Measurements from ENCODE around the gene BCAP31.

BCAP31 gene

GRCh38 chrX:153724252-153725038 is at the start of gene BCAP31, which contains the start of gene ABCD1:
Gene BCAP31 (minus strand): TSS chrX:153724387. CDS start chrX:153723244, 1,143 bp downstream.
Gene ABCD1 (plus strand): TSS chrX:153724856. CDS start chrX:153725267, 411 bp downstream.
- H3K27ac ChIP-seq (ENCODE audit: low read depth in 2 of 2, low read length in 2 of 2), result peak within 1 kb of the TSS; percentile 87 to 92
- H3K36me3 ChIP-seq (ENCODE audit: control insufficient read depth in 2 of 2, insufficient read depth in 2 of 2, low read length in 2 of 2), result peaks cover 8 to 13% of the 10 kb centered on the region in 2 donors
- peaks cover 40 to 42% of the 10 kb centered on the region in 2 donors for H3K4me1 ChIP-seq (ENCODE audit: control insufficient read depth in 2 of 2, insufficient read depth in 2 of 2, low read length in 2 of 2)
- peak within 1 kb of the TSS; percentile 78 to 79 for H3K9ac ChIP-seq (ENCODE audit: low read depth in 1 of 2, low read length in 2 of 2)
- H3K4me3 ChIP-seq (ENCODE audit: low read length in 2 of 2), result peak within 1 kb of the TSS; percentile 67 to 74
- no peaks in the 10 kb centered on the region for H3K27me3 ChIP-seq (ENCODE audit: control insufficient read depth in 2 of 2, insufficient read depth in 2 of 2, low read length in 2 of 2)
- H3K9me3 ChIP-seq (ENCODE audit: control insufficient read depth in 2 of 2, low read length in 2 of 2), result no peaks in the 10 kb centered on the region

DNA sequence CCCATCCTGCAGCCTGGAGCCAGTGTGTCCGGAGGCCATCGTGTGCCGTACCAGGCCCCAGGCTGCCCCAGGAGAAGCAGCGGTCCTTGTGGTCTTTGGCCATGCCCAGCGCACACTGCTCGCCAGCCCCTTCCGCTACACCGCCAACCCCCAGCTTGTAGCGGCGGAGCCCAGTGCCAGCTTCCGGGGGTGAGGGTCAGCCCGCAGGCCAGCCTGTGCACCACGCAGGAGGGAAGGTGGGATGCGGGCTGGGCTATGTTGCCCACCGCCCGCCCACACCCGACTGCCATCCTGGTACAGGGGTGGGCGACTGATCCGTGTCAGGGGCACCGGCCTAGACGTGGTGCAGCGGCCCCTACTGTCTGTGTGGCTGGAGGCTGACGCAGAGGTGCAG is 49.0 kb upstream of the BCAP31 start:
- no peak overlapping the region for H3K4me3 ChIP-seq (ENCODE audit: low read length in 2 of 2)
- H3K9me3 ChIP-seq (ENCODE audit: control insufficient read depth in 2 of 2, low read length in 2 of 2), result no peaks in the 10 kb centered on the region
- no peak overlapping the region for H3K9ac ChIP-seq (ENCODE audit: low read depth in 1 of 2, low read length in 2 of 2)
- no peak overlapping the region for H3K27ac ChIP-seq (ENCODE audit: low read depth in 2 of 2, low read length in 2 of 2)
- H3K4me1 ChIP-seq (ENCODE audit: control insufficient read depth in 2 of 2, insufficient read depth in 2 of 2, low read length in 2 of 2), result no peaks in the 10 kb centered on the region
- H3K36me3 ChIP-seq (ENCODE audit: control insufficient read depth in 2 of 2, insufficient read depth in 2 of 2, low read length in 2 of 2), result no peaks in the 10 kb centered on the region
- H3K27me3 ChIP-seq (ENCODE audit: control insufficient read depth in 2 of 2, insufficient read depth in 2 of 2, low read length in 2 of 2), result peaks cover 0 to 1% of the 10 kb centered on the region in 2 donors

DNA sequence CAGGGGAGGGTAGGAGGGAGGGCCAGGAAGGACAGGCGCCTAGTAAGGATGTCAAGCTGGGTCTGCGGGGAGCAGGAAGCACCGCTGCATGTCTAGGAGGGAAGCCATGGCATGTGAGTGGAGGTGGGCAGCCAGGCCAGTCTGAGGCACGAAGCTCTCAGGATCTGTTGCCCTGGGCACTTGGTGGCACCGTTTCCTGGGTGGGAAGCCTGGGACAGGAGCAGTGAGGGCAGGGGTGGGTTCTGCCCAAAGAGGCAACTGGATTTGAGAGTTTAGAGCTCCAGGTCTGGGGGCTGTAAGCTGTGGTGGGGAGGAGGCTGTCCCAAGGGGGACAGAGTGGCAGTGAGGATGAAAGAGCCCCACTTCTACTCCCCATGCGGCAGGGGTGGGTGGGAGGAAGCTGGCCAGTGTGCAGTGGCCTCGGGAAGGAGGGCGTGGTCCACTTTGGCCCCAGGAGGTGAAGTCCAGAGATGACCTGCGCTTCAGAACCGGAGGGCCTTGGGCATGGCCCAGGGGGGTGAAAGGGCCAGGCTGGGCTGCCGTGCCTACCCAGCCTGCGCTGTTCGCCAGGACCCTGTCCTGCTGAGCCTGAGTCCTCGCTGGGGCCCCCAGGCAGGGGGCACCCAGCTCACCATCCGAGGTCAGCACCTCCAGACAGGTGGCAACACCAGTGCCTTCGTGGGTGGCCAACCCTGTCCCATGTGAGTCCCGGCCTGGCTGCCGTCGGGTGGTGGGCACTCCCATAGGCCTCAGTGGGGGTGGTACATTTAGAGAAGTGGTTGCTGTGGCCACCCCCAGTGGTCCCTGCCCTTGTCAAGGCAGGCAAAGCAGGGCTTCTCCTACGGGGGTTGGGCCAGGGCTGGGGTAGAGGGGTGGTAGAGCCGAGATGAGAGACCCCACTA is 48.4 kb upstream of the BCAP31 start:
- H3K4me3 ChIP-seq (ENCODE audit: low read length in 2 of 2), result no peak overlapping the region
- no peaks in the 10 kb centered on the region for H3K4me1 ChIP-seq (ENCODE audit: control insufficient read depth in 2 of 2, insufficient read depth in 2 of 2, low read length in 2 of 2)
- no peaks in the 10 kb centered on the region for H3K36me3 ChIP-seq (ENCODE audit: control insufficient read depth in 2 of 2, insufficient read depth in 2 of 2, low read length in 2 of 2)
- H3K9ac ChIP-seq (ENCODE audit: low read depth in 1 of 2, low read length in 2 of 2), result no peak overlapping the region
- H3K27me3 ChIP-seq (ENCODE audit: control insufficient read depth in 2 of 2, insufficient read depth in 2 of 2, low read length in 2 of 2), result peaks cover 0 to 1% of the 10 kb centered on the region in 2 donors
- H3K9me3 ChIP-seq (ENCODE audit: control insufficient read depth in 2 of 2, low read length in 2 of 2), result no peaks in the 10 kb centered on the region
- no peak overlapping the region for H3K27ac ChIP-seq (ENCODE audit: low read depth in 2 of 2, low read length in 2 of 2)

GRCh38 chrX:153771415-153772315 is 47.5 kb upstream of the BCAP31 start:
- peaks cover 0 to 1% of the 10 kb centered on the region in 2 donors for H3K27me3 ChIP-seq (ENCODE audit: control insufficient read depth in 2 of 2, insufficient read depth in 2 of 2, low read length in 2 of 2)
- no peaks in the 10 kb centered on the region for H3K9me3 ChIP-seq (ENCODE audit: control insufficient read depth in 2 of 2, low read length in 2 of 2)
- H3K36me3 ChIP-seq (ENCODE audit: control insufficient read depth in 2 of 2, insufficient read depth in 2 of 2, low read length in 2 of 2), result no peaks in the 10 kb centered on the region
- no peak overlapping the region for H3K4me3 ChIP-seq (ENCODE audit: low read length in 2 of 2)
- H3K4me1 ChIP-seq (ENCODE audit: control insufficient read depth in 2 of 2, insufficient read depth in 2 of 2, low read length in 2 of 2), result peaks cover 0 to 1% of the 10 kb centered on the region in 2 donors
- no peak overlapping the region for H3K9ac ChIP-seq (ENCODE audit: low read depth in 1 of 2, low read length in 2 of 2)
- no peak overlapping the region for H3K27ac ChIP-seq (ENCODE audit: low read depth in 2 of 2, low read length in 2 of 2)

GRCh38 chrX:153770601-153771414 is 46.6 kb upstream of the BCAP31 start:
- Histone ChIP-seq H3K27me3 (ENCODE audit: control insufficient read depth in 2 of 2, insufficient read depth in 2 of 2, low read length in 2 of 2) (peaks cover 0 to 1% of the 10 kb centered on the region in 2 donors), H3K27ac (ENCODE audit: low read depth in 2 of 2, low read length in 2 of 2) (no peak overlapping the region), H3K9ac (ENCODE audit: low read depth in 1 of 2, low read length in 2 of 2) (no peak overlapping the region), H3K36me3 (ENCODE audit: control insufficient read depth in 2 of 2, insufficient read depth in 2 of 2, low read length in 2 of 2) (no peaks in the 10 kb centered on the region), H3K4me1 (ENCODE audit: control insufficient read depth in 2 of 2, insufficient read depth in 2 of 2, low read length in 2 of 2) (peaks cover 0 to 4% of the 10 kb centered on the region in 2 donors), H3K4me3 (ENCODE audit: low read length in 2 of 2) (no peak overlapping the region), H3K9me3 (ENCODE audit: control insufficient read depth in 2 of 2, low read length in 2 of 2) (no peaks in the 10 kb centered on the region)

DNA sequence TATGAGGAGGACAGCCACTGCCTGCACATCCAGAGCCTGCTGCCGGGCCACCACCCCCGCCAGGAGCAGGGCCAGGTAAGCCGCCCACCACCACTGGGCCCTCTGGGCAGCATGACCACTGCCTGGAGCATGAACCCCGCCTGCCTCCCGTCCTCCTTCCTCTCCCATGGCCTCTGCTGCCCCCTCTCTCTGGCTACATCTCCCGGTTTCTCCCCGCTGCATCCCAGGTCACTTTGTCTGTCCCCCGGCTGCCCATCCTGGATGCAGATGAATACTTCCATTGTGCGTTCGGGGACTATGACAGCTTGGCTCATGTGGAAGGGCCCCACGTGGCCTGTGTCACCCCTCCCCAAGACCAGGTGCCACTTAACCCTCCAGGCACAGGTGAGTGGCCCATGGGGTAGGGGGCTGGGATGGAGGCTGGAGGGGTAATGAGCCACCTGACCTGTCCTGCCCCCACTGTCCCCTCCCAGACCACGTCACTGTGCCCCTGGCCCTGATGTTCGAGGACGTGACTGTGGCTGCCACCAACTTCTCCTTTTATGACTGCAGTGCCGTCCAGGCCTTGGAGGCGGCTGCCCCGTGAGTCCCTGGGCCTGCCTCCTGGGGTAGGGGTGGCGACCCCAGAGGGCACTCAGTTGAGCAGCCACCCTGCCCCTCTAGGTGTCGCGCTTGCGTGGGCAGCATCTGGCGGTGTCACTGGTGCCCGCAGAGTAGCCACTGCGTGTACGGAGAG is 45.8 kb upstream of the BCAP31 start:
- no peak overlapping the region for H3K4me3 ChIP-seq (ENCODE audit: low read length in 2 of 2)
- peaks cover 0 to 1% of the 10 kb centered on the region in 2 donors for H3K27me3 ChIP-seq (ENCODE audit: control insufficient read depth in 2 of 2, insufficient read depth in 2 of 2, low read length in 2 of 2)
- no peak overlapping the region for H3K9ac ChIP-seq (ENCODE audit: low read depth in 1 of 2, low read length in 2 of 2)
- peaks cover 0 to 4% of the 10 kb centered on the region in 2 donors for H3K4me1 ChIP-seq (ENCODE audit: control insufficient read depth in 2 of 2, insufficient read depth in 2 of 2, low read length in 2 of 2)
- no peaks in the 10 kb centered on the region for H3K36me3 ChIP-seq (ENCODE audit: control insufficient read depth in 2 of 2, insufficient read depth in 2 of 2, low read length in 2 of 2)
- no peaks in the 10 kb centered on the region for H3K9me3 ChIP-seq (ENCODE audit: control insufficient read depth in 2 of 2, low read length in 2 of 2)
- no peak overlapping the region for H3K27ac ChIP-seq (ENCODE audit: low read depth in 2 of 2, low read length in 2 of 2)

GRCh38 chrX:153769158-153769864 is 45.1 kb upstream of the BCAP31 start:
- Histone ChIP-seq H3K9me3 (ENCODE audit: control insufficient read depth in 2 of 2, low read length in 2 of 2) (no peaks in the 10 kb centered on the region), H3K27me3 (ENCODE audit: control insufficient read depth in 2 of 2, insufficient read depth in 2 of 2, low read length in 2 of 2) (peaks cover 0 to 1% of the 10 kb centered on the region in 2 donors), H3K4me1 (ENCODE audit: control insufficient read depth in 2 of 2, insufficient read depth in 2 of 2, low read length in 2 of 2) (peaks cover 0 to 4% of the 10 kb centered on the region in 2 donors), H3K36me3 (ENCODE audit: control insufficient read depth in 2 of 2, insufficient read depth in 2 of 2, low read length in 2 of 2) (no peaks in the 10 kb centered on the region), H3K27ac (ENCODE audit: low read depth in 2 of 2, low read length in 2 of 2) (no peak overlapping the region), H3K9ac (ENCODE audit: low read depth in 1 of 2, low read length in 2 of 2) (no peak overlapping the region), H3K4me3 (ENCODE audit: low read length in 2 of 2) (no peak overlapping the region)

DNA sequence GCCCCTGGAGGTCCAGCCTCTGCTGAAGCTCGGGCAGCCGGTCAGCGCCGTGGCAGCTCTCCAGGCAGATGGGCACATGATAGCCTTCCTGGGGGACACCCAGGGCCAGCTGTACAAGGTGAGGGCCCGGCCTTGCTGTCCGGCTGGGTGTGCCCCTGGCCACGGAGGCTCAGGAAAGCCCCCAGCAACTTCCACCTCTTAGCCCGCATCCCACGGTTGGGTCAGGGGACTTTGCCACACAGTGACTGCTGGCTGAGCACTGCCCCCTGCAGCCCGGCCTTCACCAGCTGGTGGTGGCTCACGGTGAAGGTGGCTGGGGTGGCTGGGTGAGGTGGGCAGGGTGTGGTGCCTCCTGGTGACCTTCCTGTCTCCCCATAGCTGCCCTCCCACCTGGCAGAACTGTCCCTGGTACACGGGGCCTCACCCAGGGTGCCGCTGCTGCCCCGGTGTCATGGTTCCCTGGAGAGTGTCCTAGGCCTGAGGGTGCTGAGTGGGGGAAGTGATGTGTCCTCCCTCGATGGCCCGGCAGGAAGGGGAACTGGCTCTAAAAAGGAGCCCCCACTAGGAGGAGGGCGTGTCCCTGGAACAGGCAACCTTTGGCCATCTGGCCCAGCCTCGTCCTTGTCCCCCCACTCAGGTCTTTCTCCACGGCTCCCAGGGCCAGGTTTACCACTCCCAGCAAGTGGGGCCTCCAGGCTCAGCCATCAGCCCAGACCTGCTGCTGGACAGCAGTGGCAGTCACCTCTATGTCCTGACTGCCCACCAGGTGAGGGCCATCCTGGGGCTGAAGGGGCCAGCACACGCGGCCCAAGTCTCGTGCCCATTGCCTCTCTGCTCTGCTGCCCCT is 44.3 kb upstream of the BCAP31 start:
- Histone ChIP-seq H3K27ac (ENCODE audit: low read depth in 2 of 2, low read length in 2 of 2) (no peak overlapping the region), H3K9ac (ENCODE audit: low read depth in 1 of 2, low read length in 2 of 2) (no peak overlapping the region), H3K27me3 (ENCODE audit: control insufficient read depth in 2 of 2, insufficient read depth in 2 of 2, low read length in 2 of 2) (peaks cover 0 to 1% of the 10 kb centered on the region in 2 donors), H3K36me3 (ENCODE audit: control insufficient read depth in 2 of 2, insufficient read depth in 2 of 2, low read length in 2 of 2) (no peaks in the 10 kb centered on the region), H3K9me3 (ENCODE audit: control insufficient read depth in 2 of 2, low read length in 2 of 2) (no peaks in the 10 kb centered on the region), H3K4me1 (ENCODE audit: control insufficient read depth in 2 of 2, insufficient read depth in 2 of 2, low read length in 2 of 2) (peaks cover 0 to 4% of the 10 kb centered on the region in 2 donors), H3K4me3 (ENCODE audit: low read length in 2 of 2) (no peak overlapping the region)

All from mucosa of rectum (tissue), 2 donors.